HG02610 (cell line): ENCODE results near the gene PDCD1.
"Not testable (repeated sequence)": the region's sequence is repeated elsewhere in the genome, so short reads cannot be mapped to it uniquely, and the experiment has no call there.

Experiments used
- ATAC-seq: cut with Tn5 transposase; IDR thresholded peaks from one replicate; pipeline ENCODE4 v1.9.1; 2021; ENCODE audit warnings: mild to moderate bottlenecking, moderate library complexity; ENCODE audit not compliant: unreplicated experiment

Gene PDCD1

GRCh38 chr2:241879326-241879725 is 20.6 kb upstream of the PDCD1 start:
- no peak for ATAC-seq

GRCh38 chr2:241877989-241878970 is 19.6 kb upstream of the PDCD1 start:
- no peak for ATAC-seq

DNA sequence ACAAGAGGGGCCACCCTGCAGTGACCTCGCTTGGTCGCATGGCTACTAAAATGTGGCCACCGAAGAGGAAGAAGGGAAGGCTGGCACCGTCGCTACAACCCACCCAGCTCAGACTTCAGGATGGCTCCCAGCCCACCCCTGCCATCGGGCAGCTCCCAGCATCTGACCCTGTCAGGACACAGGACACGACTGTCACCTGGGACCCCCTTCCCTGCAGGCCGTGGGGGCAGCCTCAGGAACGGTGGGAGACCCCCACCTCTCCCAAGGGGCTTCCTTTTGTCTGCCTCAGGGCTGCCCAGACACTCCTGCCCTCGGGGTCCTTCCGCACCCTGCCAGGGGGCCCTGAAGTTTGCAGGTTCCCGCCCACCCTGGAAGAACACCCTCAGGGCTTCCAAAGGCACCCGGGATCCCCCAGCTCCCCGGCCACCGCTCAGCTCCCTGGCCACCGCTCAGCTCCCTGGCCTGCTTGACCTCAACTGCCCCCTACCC is 18.5 kb upstream of the PDCD1 start:
- no peak for ATAC-seq

- no peak for ATAC-seq
Observed at GRCh38 chr2:241876528-241877196, 18.0 kb upstream of the PDCD1 start.

DNA sequence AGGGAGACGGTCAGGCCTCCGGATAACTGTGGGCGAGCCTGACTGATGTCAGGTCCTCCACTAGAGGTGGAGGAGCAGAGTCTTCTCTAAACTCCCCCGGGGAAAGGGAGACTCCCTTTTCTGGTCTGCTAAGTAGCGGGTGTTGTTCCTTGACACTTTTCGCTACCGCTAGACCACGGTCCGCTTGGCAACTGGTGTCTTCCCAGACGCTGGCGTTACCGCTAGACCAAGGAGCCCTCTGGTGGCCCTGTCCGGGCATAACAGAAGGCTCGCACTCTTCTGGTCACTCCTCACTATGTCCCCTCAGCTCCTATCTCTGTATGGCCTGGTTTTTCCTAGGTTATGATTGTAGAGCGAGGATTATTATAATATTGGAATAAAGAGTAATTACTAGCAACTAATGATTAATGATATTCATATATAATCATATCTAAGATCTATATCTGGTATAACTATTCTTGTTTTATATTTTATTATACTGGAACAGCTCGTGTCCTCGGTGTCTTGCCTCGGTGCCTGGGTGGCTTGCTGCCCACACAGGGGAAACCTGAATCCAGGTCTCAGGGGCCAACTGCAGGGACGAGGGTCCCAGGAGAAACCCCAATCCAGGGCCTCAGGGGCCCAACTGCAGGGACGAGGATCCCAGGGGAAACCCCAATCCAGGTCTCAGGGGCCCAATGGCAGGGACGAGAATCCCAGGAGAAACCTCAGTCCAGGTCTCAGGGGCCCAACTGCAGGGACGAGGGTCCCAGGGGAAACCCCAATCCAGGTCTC is 17.2 kb upstream of the PDCD1 start:
- ATAC-seq = not testable (repeated sequence)

DNA sequence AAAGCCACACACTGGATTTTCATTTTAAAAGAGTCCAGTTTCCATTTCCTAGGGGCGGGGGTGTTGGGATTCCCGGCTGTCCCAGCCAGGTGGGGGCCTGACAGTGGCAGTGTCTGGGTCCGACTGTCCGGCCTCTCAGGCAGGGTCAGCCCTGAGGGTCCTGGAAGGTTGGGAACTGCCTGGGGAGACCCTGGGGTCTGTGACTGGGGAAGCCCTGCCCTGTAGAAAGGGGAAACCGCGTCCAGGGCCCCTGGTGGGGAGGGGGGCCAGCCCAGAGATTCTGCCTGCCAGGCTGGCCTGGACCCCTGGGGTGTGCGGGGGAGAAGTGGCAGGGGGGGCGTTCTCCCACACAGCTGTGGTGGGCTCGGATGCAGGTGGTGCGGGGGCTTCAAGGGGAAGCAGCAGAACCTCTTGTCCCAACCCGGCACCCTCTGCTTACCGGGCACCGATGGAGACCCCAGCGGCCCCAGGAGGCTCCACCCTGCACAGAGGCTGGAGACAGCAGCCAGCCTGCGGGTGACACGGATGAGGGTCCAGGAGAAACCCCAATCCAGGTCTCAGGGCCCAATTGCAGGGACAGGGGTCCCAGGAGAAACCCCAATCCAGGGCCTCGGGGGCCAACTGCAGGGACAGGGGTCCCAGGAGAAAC is 15.7 kb upstream of the PDCD1 start:
- no peak for ATAC-seq

DNA sequence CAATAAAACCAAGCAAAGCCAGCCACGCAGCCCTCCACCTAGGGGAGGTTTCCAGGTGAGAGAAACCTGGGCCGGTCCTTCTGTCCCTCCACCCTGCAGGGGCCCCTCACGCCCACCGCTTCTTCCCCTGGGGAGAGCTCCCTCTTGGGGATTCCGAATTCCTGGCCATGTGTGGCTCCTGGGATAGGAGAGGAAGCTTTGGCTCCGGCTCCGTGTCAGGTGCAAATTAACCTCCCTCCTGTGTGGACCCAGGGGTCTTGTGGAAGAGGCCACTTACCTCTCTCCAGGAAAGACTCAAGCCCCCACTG is 15.1 kb upstream of the PDCD1 start:
- no peak for ATAC-seq

DNA sequence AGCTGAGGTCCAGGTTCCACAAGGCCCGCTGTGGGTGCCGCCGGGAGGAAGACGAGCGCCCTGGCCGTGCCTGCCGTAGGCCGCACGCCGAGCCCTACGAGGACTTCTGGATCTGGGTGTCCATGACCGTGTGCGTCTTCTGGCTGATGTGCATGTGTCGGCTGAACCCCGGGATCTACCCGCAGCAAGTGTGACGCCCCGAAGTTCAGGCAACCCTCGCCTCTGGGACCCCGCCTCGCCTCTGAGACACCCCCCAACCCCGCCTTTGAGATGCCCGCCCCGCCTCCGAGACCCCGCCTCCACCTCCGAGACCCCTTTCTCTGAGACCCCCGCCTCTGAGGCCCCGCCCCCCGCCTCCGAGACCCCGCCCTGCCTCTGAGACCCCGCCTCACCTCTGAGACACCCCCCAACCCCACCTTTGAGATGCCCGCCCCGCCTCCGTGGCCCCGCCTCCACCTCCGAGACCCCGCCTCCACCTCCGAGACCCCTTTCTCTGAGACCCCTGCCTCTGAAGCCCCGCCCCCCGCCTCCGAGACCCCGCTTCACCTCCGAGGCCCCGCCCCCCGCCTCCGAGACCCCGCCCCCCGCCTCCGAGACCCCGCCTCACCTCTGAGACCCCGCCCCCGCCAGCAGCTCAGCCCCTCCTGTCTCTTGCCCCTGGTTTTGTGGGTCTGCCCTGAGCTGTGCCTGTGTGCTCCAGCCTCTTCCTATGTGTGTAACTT is 14.5 kb upstream of the PDCD1 start:
- ATAC-seq = no peak

DNA sequence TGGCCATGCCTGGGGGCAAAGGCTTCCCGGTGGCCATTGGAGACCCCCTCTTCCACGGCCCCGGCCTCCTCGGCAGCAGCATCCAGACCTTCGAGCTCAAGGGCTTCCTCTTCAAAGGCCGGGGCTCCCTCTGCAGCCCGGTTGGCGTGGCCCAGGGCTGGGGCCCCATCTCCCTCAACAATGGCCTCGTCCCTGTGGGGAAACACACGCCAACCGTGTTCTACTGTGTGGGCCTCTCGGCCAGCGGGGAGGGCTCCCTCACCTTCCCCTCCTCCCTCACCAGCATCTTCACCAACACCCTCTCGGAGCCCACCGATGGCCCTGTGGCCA is 13.6 kb upstream of the PDCD1 start:
- no peak for ATAC-seq

- ATAC-seq = no peak
Observed at GRCh38 chr2:241871538-241872312, 13.0 kb upstream of the PDCD1 start.

- ATAC-seq = no peak
Observed at GRCh38 chr2:241870611-241871537, 12.2 kb upstream of the PDCD1 start.

GRCh38 chr2:241870081-241870541 is 11.4 kb upstream of the PDCD1 start:
- ATAC-seq = no peak

DNA sequence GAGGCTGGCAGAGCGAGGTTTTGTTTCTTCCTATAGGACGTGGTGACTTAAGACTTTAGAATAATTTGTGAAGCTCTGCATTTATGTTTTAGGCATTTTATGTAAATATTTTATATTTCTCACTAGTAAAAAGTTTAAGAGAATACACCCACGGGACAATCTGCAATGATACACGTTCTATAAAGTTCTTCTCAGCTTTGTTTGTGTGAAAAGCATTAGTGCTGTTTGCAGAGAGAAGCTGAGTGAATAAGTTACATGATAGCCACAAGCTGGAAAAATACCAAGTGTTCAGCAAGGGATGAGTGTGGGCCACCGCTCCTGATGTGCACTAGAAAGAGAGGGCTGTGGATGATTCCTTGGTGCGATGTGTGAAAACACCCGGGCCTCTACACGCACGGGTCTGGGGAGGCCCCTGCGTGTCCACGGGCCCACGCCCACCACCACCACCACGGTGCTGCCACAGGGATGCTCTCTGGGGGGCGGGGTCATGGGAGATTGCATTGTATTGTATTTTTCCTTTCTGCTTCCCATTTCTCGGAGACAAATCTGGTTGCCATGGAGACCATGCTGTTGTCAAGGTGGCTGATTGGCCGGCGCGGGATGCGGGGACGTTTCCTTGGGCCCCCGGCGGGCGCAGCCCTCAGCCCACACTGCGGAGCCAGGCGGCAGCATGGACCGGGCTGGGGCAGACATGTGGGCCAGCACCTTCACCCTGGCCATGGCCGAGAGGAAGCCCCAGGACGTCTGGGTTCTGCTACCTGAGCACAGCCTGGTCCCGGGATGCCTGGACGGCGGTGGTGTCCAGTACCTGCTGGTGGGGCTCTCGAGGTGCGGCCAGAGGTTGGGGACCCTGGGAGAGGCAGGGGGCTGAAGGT is 10.6 kb upstream of the PDCD1 start, which contains the start of gene RTP5:
RTP5 (plus strand) TSS at position 643 of the 875 bp plus-strand sequence; CDS start at position 671, 28 bp downstream.
- no peak for ATAC-seq

GRCh38 chr2:241868661-241869081 is 10.0 kb upstream of the PDCD1 start:
- no peak for ATAC-seq

DNA sequence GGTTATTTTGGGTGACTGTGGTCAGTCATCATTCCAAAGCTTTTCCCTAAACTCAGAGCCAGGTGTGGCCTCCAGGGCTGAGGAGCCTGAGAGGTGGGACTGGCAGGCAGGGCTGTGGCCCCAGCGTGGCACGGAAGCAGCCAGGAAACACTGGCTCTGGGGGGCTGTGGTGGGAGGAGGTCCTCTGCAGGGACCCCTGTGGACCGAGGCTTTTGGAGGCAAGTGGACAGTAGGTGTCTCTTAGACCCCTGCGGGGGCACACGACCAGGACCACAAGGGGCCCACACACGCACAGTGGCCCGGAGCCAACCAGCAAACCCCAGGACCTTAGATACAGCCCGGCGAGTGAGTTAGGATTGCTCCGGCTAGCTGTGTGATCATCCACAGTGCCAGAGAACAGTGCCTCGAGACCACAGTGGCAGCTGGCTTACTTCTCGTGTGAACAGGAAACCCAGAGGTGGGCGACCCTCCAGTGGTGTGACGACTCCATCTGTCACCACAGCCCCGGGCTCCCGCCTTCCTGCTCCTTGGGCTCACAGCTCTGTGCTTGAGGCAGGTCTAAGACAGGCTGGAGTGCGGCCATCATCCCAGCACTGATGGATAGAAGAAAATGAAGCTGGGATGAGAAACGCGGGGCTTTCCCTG is 9.2 kb upstream of the PDCD1 start:
- ATAC-seq = no peak

- no peak for ATAC-seq
Observed at GRCh38 chr2:241866790-241867645, 8.3 kb upstream of the PDCD1 start.
